ENCODE measurements around the gene LARGE1.

DNA sequence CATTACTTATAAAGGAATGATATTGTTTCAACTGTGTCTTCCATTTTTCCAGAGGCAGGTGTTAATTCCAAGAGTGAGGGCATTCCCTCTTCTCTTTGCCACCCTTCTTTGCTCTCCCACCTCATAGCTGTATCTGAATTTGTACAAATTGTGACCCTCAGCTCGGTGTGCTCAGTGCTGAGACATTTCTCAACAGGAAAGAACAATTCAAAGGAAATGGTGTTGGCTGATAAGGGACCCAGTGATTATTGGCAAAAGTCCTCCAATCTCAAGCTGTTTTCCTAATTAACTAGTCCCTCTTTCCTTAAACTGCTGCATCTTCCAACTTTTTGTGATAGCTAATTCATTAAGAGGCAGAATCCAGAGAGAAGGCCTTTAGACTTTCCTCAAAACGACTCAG is 453.2 kb downstream of the LARGE1 start:
- no peak for TF ChIP-seq POLR2A (IDR thresholded peaks at IDR 0.05)
- TF ChIP-seq, protein P1, sequence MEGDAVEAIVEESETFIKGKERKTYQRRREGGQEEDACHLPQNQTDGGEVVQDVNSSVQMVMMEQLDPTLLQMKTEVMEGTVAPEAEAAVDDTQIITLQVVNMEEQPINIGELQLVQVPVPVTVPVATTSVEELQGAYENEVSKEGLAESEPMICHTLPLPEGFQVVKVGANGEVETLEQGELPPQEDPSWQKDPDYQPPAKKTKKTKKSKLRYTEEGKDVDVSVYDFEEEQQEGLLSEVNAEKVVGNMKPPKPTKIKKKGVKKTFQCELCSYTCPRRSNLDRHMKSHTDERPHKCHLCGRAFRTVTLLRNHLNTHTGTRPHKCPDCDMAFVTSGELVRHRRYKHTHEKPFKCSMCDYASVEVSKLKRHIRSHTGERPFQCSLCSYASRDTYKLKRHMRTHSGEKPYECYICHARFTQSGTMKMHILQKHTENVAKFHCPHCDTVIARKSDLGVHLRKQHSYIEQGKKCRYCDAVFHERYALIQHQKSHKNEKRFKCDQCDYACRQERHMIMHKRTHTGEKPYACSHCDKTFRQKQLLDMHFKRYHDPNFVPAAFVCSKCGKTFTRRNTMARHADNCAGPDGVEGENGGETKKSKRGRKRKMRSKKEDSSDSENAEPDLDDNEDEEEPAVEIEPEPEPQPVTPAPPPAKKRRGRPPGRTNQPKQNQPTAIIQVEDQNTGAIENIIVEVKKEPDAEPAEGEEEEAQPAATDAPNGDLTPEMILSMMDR (IDR thresholded peaks at IDR 0.05 in 8 of 11, conservative IDR thresholded peaks at IDR 0.05 in 3 of 11), result no peak
